Neural progenitor cell (in vitro differentiated cells): ENCODE data around the gene KCNH2.

Source experiments
- EZH2 ChIP-seq: fragments of 200-600 bp; sonication (generic); IDR thresholded peaks from 2 replicates; pipeline ENCODE4 v1.6.1; 2017; ENCODE audit warnings: antibody characterized with exemption, mild to moderate bottlenecking, moderate library complexity
- TF ChIP-seq, protein P1 (sequence below): fragments of 200-600 bp; sonication (generic); IDR thresholded peaks from 2 replicates; pipeline ENCODE4 v1.5.1; 2017; ENCODE audit warnings: antibody characterized with exemption, mild to moderate bottlenecking

DNA sequence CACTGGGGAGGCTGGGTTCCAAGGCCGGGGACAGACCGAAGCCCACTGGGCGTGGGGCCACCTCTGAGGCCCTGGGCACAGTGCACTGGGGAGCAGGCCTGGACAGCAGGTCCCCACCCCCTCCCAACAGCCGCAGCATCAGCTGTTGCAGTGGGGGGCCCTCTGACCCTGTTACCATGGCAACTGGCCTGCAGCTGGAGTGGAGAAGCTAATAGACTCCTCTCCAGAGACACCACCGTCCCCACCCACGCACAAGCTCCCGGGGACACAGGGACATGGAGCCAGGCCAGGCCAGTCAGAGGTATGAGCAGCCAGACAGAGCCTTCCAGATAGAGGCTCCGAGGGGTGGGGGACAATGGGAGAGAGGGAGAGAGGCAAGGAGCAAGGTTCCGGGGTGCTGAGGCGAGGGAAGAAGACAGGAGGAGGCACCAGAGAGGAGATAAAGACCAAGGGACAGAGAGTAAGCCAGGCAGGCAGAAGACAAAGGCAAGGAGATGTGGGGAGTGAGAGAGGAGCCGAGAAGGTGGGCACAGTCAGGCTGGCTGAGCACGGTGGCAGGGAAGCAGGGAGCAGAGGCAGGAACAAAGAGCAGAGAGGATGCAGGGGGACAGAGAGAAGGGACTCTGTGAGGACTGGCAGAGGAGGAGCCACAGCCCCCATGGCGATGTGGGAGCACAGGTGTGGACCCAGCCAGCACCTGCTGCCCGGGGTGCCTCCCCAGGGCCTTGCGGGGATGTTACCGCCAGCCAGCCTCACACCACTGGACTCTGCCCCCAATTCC lies 6.7 kb downstream of the KCNH2 start:
- TF ChIP-seq, protein P1, sequence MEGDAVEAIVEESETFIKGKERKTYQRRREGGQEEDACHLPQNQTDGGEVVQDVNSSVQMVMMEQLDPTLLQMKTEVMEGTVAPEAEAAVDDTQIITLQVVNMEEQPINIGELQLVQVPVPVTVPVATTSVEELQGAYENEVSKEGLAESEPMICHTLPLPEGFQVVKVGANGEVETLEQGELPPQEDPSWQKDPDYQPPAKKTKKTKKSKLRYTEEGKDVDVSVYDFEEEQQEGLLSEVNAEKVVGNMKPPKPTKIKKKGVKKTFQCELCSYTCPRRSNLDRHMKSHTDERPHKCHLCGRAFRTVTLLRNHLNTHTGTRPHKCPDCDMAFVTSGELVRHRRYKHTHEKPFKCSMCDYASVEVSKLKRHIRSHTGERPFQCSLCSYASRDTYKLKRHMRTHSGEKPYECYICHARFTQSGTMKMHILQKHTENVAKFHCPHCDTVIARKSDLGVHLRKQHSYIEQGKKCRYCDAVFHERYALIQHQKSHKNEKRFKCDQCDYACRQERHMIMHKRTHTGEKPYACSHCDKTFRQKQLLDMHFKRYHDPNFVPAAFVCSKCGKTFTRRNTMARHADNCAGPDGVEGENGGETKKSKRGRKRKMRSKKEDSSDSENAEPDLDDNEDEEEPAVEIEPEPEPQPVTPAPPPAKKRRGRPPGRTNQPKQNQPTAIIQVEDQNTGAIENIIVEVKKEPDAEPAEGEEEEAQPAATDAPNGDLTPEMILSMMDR: no peak
- no peak for TF ChIP-seq EZH2
